B cell (primary cell): ENCODE results near the gene CENPM. TPM values are rescaled to one million over a fixed set of nuclear protein-coding genes. Genes with fewer than 3 reads are reported as not detected.

Experiments used
- ATAC-seq: fragments of 200-7000 bp; cut with Tn5 transposase; one replicate; pipeline ENCODE4 v1.10.0; 2021; ENCODE audit warnings: low read depth, mild to moderate bottlenecking, moderate number of reproducible peaks, moderate library complexity
- CTCF ChIA-PET: fragments of 350-600 bp; sonication (Branson Sonifier 250); formaldehyde crosslinking; loops from one replicate; lab custom pipeline; 2021; ENCODE audit warnings: antibody characterized with exemption, inconsistent platforms; lab: Charles Lee
- POLR2A ChIA-PET: fragments of 350-600 bp; sonication (Branson Sonifier 250); formaldehyde crosslinking; loops from one replicate; lab custom pipeline; 2021; ENCODE audit warnings: antibody characterized with exemption; lab: Charles Lee
- DNase-seq: peaks from one replicate; pipeline ENCODE4 v3.0.0; 2013
- H2AFZ ChIP-seq: 2 replicates; pipeline ENCODE4 v1.6.1; 2012; ENCODE audit warnings: mild to moderate bottlenecking, low read depth, low read length; ENCODE audit not compliant: insufficient read depth, poor library complexity, severe bottlenecking
- H3K27ac ChIP-seq, 2 donors: 1 replicate in 1 of 2; 2 replicates in 1 of 2; pipeline ENCODE4 v1.5.1; 2012 to 2013; ENCODE audit warnings: low read length in 2 of 2, mild to moderate bottlenecking in 2 of 2, moderate library complexity in 1 of 2
- H3K27me3 ChIP-seq, 4 experiments: fragments of 200-600 bp in 1 of 4; sonication (generic) in 1 of 4; replicated peaks in 1 of 4; 1 replicate in 2 of 4; 2 replicates in 2 of 4; pipeline versions ENCODE4 v1.6.1 to v1.7.0; 2013 to 2016; ENCODE audit warnings: low read length in 3 of 4, mild to moderate bottlenecking in 2 of 4, mixed read lengths in 1 of 4, moderate library complexity in 1 of 4; ENCODE audit not compliant: insufficient read depth in 4 of 4, control insufficient read depth in 3 of 4; ENCODE audit errors: control extremely low read depth in 1 of 4
- H3K36me3 ChIP-seq, 2 experiments: replicated peaks in 1 of 2; 1 replicate in 1 of 2; 2 replicates in 1 of 2; pipeline versions ENCODE4 v1.6.1 to v1.7.1; 2013; ENCODE audit warnings: low read length in 1 of 2; ENCODE audit not compliant: insufficient read depth in 2 of 2, control insufficient read depth in 1 of 2; ENCODE audit errors: control extremely low read depth in 1 of 2, extremely low read depth in 1 of 2
- H3K4me1 ChIP-seq, 2 donors: fragments of 200-600 bp in 1 of 2; sonication (generic) in 1 of 2; 1 replicate in 1 of 2; 2 replicates in 1 of 2; pipeline versions ENCODE4 v1.5.1 to v1.6.1; 2013 to 2017; ENCODE audit warnings: low read length in 2 of 2; ENCODE audit not compliant: control insufficient read depth in 2 of 2, insufficient read depth in 2 of 2
- H3K4me2 ChIP-seq: replicated peaks from 2 replicates; pipeline ENCODE3; 2012; ENCODE audit warnings: mild to moderate bottlenecking, low read depth, low read length; ENCODE audit not compliant: poor library complexity, severe bottlenecking
- H3K4me3 ChIP-seq, 5 experiments: fragments of 200-600 bp in 1 of 5; sonication (generic) in 1 of 5; 1 replicate in 3 of 5; 2 replicates in 2 of 5; pipeline versions ENCODE4 v1.5.1 to v1.7.0; 2011 to 2016; ENCODE audit warnings: low read length in 4 of 5, mild to moderate bottlenecking in 4 of 5, low read depth in 2 of 5, control low read depth in 1 of 5, moderate library complexity in 1 of 5; ENCODE audit not compliant: insufficient read depth in 1 of 5; ENCODE audit errors: control extremely low read depth in 1 of 5, extremely low read depth in 1 of 5
- H3K79me2 ChIP-seq: fragments of 200-600 bp; sonication (generic); one replicate; pipeline ENCODE4 v1.6.0; 2016; ENCODE audit warnings: low read length; ENCODE audit not compliant: control insufficient read depth, insufficient read depth
- H3K9ac ChIP-seq: fragments of 200-600 bp; sonication (generic); 2 replicates; pipeline ENCODE4 v1.6.1; 2017; ENCODE audit warnings: mild to moderate bottlenecking, low read length, moderate library complexity
- H3K9me3 ChIP-seq, 3 donors: one replicate each; pipeline versions ENCODE4 v1.6.1 to v1.7.1; 2013; ENCODE audit warnings: low read length in 2 of 3; ENCODE audit not compliant: control insufficient read depth in 2 of 3, insufficient read depth in 1 of 3; ENCODE audit errors: control extremely low read depth in 1 of 3
- H4K20me1 ChIP-seq: 2 replicates; pipeline ENCODE4 v1.6.0; 2012; ENCODE audit warnings: mild to moderate bottlenecking, low read length; ENCODE audit not compliant: insufficient read depth, control insufficient read depth, poor library complexity, severe bottlenecking
- H3K27ac Mint-ChIP-seq: one replicate; pipeline ENCODE4 v1.8.0; 2021; ENCODE audit warnings: mixed read lengths
- H3K27me3 Mint-ChIP-seq: one replicate; pipeline ENCODE4 v1.8.0; 2021; ENCODE audit warnings: mixed read lengths
- H3K4me1 Mint-ChIP-seq: one replicate; pipeline ENCODE4 v1.8.0; 2021; ENCODE audit warnings: mixed read lengths
- H3K4me3 Mint-ChIP-seq: one replicate; pipeline ENCODE4 v1.8.0; 2021; ENCODE audit warnings: mixed read lengths
- H3K9me3 Mint-ChIP-seq: one replicate; pipeline ENCODE4 v1.8.0; 2022; ENCODE audit warnings: mixed read lengths; ENCODE audit not compliant: insufficient read depth
- CTCF ChIP-seq: fragments of 200-600 bp; IDR thresholded peaks from one replicate; pipeline ENCODE4 v1.8.0; 2022; ENCODE audit warnings: antibody characterized with exemption, mild to moderate bottlenecking
- EZH2 ChIP-seq: IDR thresholded peaks from 2 replicates; pipeline ENCODE4 v1.6.1; 2012; ENCODE audit warnings: borderline replicate concordance, low read depth, mild to moderate bottlenecking, moderate library complexity, low read length; ENCODE audit not compliant: insufficient read depth, poor library complexity, severe bottlenecking
- WGBS: methylation state at CpG from one replicate; pipeline ENCODE4 v1.1.5; 2013; ENCODE audit warnings: missing lambda C conversion rate; ENCODE audit not compliant: insufficient coverage; 5-methylcytosine and 5-hydroxymethylcytosine counted together
- intact Hi-C: fragments of 100-400 bp; cut with micrococcal nuclease; formaldehyde crosslinking; loops from one replicate; pipeline ENCODE4 v1.10.0; 2022
- polyA plus RNA-seq: library from polyadenylated mRNA; depleted of rRNA; stranded (reverse); fragments of >200 nt; gene quantifications from 2 replicates; pipeline ENCODE4 v1.2.3, GENCODE V29; 2012
- total RNA-seq, 2 donors: library from RNA; stranded (reverse); fragments of 120-200 nt in 1 of 2; gene quantifications; 1 replicate in 1 of 2; 2 replicates in 1 of 2; pipeline versions ENCODE4 v1.2.3 to v1.2.4, GENCODE V29; 2013 to 2022

CENPM gene
- total and polyA plus RNA-seq, 2 donors (not counting 1 experiment from before 2014, with no cell fraction given) = 30.7 to 43.8 TPM

DNA sequence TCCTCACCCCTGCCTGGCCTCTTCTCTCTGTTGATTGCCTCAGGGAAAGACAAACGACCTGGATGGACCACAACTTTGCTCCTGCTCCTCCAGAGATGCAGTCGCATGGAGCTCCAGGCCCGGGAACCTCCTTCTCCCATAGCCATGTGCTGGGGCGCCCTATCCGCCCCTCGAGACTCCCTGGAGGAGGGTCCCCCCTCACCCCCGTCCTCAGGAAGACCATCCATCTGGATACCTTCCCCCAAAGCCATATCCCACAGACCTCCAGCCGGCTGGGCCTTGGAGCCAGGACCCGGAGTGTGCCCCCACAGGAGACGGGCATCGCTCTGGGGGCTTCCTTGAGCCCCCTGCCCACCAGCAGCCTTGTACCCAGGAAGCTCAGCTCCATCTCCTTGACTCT lies 24.5 kb upstream of the CENPM start:
- POLR2A ChIA-PET = interaction anchor here (0.5 kb wide), 1 partner anchor 202 kb away, joined by 5 read pairs; no protein-coding TSS in a partner anchor

More for the DNA sequence above, 24.5 kb upstream of the CENPM start:
- no peak for TF ChIP-seq EZH2
- TF ChIP-seq CTCF = no peak
- H3K4me1 Mint-ChIP-seq = peaks cover 13% of the 10 kb centered on the region
- Histone ChIP-seq H3K9me3 (no peaks in the 10 kb centered on the region), H3K36me3 (no peaks in the 10 kb centered on the region), H3K9ac (no peak overlapping the region), H4K20me1 (no peaks in the 10 kb centered on the region), H3K4me2 (no peak overlapping the region), H2AFZ (no peak overlapping the region), H3K27me3 (peaks cover 0 to 45% (median 21%) of the 10 kb centered on the region in 4 experiments), H3K79me2 (no peaks in the 10 kb centered on the region), H3K4me3 (no peak overlapping the region), H3K4me1 (peaks cover 6% of the 10 kb centered on the region in 2 donors), H3K27ac (no peak overlapping the region)
- DNase-seq = no peak
- H3K27ac Mint-ChIP-seq = no peak overlapping the region
- H3K9me3 Mint-ChIP-seq = no peaks in the 10 kb centered on the region
- intact Hi-C loops = no loop called here
- no peak for ATAC-seq
- no peak overlapping the region for H3K4me3 Mint-ChIP-seq
- peaks cover 35% of the 10 kb centered on the region for H3K27me3 Mint-ChIP-seq
- CTCF ChIA-PET = interaction anchor here (1.0 to 1.8 kb wide), 4 partner anchors 109 to 473 kb away, joined by 3 to 6 read pairs (median 3); partner anchors contain the start of gene NDUFA6
- WGBS = 81% methylated on average over 11 of the region's 11 CpGs
